ENCODE data around the gene MRPS24.

- TF ChIP-seq EZH2 (IDR thresholded peaks at IDR 0.05; ENCODE audit: borderline replicate concordance, low read depth, low read length, poor library complexity, severe bottlenecking) (no peak), CTCF (conservative IDR thresholded peaks at IDR 0.05; ENCODE audit: low read depth, low read length) (no peak)
Measured at GRCh38 chr7:43895847-43896415, 26.6 kb upstream of the MRPS24 start.

Data from A673 (cell line).